NAMALWA (cell line): ENCODE data around the gene MAPKAP1.

Experiments
- DNase-seq: peaks from one replicate; pipeline ENCODE4 v3.0.0-alpha.2; 2015; ENCODE audit warnings: low spot score

MAPKAP1 gene

DNA sequence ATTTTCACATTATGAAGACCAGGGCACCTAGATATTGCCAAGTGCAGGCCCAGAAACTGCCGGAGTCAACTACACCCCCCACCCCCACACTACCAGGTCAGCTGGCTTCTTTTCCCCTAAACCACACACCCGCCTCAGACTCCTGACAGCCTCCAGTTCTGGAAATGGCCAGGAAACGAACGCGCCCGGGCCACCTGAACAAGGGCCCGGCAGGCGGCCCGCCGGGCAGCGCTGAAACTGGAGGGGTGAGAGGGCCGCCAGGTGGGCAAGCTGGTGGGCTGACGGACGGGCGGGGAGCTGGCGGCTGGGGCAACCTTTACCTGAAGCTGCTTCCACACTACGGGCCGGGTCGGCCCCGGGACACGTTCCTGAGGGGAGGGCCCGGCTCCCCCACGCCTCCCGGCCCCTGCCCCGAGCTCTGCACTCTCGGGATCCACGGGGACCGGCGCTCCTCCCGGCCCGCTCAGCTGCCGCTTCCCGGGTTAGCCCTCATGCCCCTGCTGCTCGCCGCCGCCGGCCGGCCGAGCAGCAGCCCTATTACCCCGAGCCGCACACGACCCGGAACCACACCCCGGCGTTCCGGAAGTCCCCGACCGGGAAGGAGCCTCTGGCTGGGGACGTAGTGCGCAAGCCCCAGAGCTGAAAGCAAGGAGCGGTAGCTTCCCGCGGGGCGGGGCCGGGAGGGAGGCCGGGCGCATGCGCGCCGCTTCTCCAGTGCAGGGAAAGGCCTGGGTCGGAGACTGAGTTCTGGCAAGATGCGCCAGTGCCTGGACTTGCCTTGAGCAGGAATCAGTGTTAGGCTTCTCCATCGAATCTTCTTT, at the start of gene MAPKAP1:
Gene MAPKAP1, minus strand, starts transcription at position 558 of the 821 bp plus-strand sequence. CDS start 34,634 bp downstream, outside the sequence.
- peak; percentile 96 for DNase-seq

GRCh38 chr9:125756518-125756917, 49.5 kb upstream of the MAPKAP1 start:
- DNase-seq: no peak

GRCh38 chr9:125755340-125755739, 48.3 kb upstream of the MAPKAP1 start:
- no peak for DNase-seq

DNA sequence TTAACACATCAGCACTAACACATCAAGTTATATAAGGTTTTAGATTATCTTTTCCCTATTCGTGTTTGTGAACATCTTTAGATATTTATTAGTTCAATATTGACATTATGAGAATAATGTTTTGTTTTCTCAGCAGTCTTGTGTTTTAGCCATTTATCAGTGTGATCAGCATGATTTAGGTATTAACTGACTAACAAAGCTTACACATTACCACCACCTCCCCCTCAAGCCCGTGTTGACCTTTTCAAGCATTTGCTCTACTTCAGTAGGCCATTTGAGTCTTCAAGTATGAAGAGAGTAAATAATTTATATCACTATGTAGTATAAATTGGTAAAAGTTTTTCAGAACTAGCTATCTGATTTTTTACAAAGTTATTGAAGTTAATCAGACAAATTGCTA, 47.1 kb upstream of the MAPKAP1 start:
- DNase-seq: no peak

DNA sequence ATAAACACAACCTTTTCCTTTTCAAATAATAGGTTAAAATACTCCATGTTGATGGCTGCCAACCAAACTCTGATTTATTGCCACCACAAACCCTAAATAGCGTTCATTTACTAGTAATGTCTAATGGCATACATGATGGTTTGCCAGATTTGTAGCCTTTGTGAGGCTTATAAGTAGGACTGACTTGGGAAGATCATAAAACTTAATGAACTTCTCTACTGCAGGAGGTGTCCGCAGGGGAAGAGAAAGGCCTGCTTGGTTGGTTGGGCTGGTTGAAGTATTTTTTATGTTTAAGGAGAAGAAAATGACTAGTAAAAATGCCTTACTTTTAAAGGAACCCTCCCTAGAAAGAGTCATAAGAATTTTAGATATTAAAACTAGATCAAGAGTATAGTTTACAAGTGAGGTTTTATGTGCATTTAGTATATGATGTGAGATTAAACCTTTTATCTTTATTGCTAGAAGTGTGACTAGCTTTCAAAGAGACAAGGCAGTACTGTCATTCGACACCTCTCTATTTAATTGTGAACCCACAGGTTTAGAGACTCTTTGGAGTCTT, 45.1 kb upstream of the MAPKAP1 start:
- no peak for DNase-seq

DNA sequence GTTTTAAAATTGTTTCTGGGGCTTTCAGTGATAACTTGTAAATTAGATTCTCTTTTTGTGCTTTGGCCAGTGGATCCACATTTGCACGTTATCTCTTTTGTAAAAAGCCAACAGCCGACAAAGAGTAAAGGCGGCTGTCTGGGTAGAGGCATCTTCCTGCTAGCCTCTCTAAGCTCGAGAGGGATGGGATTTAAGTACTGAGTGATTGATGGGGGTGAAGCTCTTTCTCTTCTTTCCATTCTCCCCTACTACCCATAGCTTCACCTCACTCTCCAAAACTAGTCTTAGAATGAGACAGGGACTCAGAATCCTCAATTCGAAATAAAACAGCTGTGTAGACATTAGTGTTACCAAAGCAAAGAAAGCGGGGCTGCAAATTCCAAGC, 43.6 kb upstream of the MAPKAP1 start:
- DNase-seq: no peak

GRCh38 chr9:125749951-125750626, 43.1 kb upstream of the MAPKAP1 start:
- no peak for DNase-seq

- DNase-seq: no peak
These were observed 42.4 kb upstream of the MAPKAP1 start for GRCh38 chr9:125749287-125749935.

DNA sequence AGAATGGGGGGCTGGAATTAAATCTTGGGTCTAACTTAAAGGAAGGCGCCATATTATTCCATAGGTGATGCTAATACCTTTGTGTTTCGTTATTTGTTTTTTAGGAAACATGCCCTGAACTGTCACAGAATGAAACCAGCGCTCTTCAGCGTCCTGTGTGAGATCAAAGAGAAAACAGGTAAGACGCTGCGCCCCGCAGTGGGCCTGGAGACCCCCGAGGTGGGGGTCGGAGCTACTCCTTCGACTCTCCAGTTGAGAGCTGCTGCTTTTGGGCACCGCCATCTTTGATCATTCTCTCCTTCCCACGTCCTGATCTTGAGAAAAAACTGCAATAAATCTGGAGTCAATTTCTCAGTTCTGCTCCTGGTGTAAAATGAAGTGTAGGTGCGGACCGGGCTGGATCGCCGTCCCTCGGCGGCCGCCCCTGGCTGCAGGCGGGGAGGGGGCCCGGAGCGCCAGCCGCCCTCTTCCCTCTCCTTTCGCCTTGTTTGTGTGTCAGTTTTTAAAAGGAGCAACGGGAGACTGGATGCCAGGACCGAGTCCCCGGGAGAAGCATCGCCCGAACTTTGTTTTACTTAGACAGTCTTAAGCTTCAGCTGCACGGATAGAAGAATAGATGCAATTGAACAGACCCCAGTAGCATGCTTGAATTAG, 41.6 kb upstream of the MAPKAP1 start:
- no peak for DNase-seq

- DNase-seq: peak; percentile 22
These were observed 40.9 kb upstream of the MAPKAP1 start for GRCh38 chr9:125747765-125748445.

- DNase-seq: peak; percentile 55
These were observed 40.2 kb upstream of the MAPKAP1 start, which contains the start of gene PBX3 for GRCh38 chr9:125747053-125747764. TSS of gene PBX3 (plus strand) at chr9:125747373.

GRCh38 chr9:125746774-125747052, 39.7 kb upstream of the MAPKAP1 start:
- no peak for DNase-seq

DNA sequence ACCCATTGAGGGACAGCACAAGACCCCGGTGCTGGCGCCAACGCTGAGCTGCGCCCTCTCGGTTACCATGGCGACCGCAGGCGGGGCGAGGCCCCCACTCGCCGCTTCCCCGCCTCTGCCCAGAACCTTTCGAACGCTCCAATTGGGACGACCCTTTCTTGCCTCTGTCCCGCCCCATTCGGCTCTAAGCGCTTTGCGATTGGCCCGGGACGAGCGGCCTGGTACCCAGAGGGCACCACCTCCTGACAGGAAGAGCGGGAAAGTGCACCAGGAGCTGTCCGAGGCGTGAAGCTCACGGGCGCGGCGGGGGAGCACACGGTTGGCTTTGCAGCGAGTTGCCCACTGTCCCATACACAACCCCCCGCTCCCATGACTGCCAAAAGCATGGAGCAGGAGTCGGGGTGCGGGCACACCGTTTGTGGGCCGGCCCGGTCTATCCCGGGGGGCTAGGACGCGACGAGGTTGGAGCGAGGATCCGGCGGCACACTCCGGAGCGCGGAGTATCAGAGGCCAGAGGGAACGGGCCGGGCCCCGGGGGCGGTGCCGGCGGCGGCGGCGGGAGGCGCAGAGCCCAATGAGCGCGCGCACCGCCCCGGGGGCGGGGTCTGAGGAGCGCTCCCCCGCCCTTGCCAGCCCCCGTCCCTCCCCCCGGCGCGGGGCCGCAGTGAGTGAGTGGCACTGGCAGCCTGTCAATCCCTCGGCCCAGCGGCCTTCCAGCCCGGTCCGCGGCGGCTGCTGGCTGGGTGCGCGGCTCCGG, 39.2 kb upstream of the MAPKAP1 start:
- peak; percentile 98 for DNase-seq

DNA sequence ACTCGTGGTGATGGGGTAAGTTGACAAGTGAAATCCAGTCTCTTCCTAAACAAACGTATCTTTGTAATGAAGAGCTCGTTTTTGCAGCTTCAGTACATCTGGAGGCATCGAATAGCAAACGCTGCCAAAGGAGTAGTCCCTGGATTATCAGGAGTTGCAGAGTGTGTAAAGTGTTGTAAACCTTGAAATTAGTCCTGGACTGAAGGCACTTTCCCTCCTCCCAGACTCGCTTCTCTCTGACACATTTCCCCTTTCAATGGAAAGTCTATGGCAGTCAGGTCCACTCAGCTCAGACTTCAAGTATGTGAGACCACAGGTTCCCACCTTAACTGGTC, 38.6 kb upstream of the MAPKAP1 start:
- DNase-seq: no peak

- no peak for DNase-seq
These were observed 38.0 kb upstream of the MAPKAP1 start for GRCh38 chr9:125745018-125745417.

GRCh38 chr9:125744616-125745015, 37.6 kb upstream of the MAPKAP1 start:
- no peak for DNase-seq

GRCh38 chr9:125743682-125744428, 36.8 kb upstream of the MAPKAP1 start:
- DNase-seq: no peak

- DNase-seq: no peak
These were observed 35.6 kb upstream of the MAPKAP1 start for GRCh38 chr9:125742657-125743056.

GRCh38 chr9:125739436-125739835, 32.4 kb upstream of the MAPKAP1 start:
- no peak for DNase-seq

- no peak for DNase-seq
These were observed 25.6 kb upstream of the MAPKAP1 start for GRCh38 chr9:125732562-125732961.
